Smooth muscle cell (in vitro differentiated cells): Measurements from ENCODE around the gene CENPX. TPM values are rescaled to one million over a fixed set of nuclear protein-coding genes. Genes with fewer than 3 reads are reported as not detected.

Experiments used
- DNase-seq: peaks from one replicate; lab custom pipeline; 2025; ENCODE audit not compliant: unreplicated experiment; lab: John Stamatoyannopoulos, UW
- H2AFZ ChIP-seq: fragments of 200-600 bp; sonication (generic); 2 replicates; pipeline ENCODE4 v1.6.0; 2016; ENCODE audit warnings: antibody characterized with exemption, low read depth, mild to moderate bottlenecking
- H3F3A ChIP-seq: fragments of 200-600 bp; sonication (generic); 2 replicates; pipeline ENCODE4 v1.6.0; 2017; ENCODE audit warnings: antibody characterized with exemption, low read depth
- H3K27ac ChIP-seq: fragments of 200-600 bp; sonication (generic); 2 replicates; pipeline ENCODE4 v1.5.1; 2016; ENCODE audit warnings: low read depth, mild to moderate bottlenecking
- H3K27me3 ChIP-seq: fragments of 200-600 bp; sonication (generic); 2 replicates; pipeline ENCODE4 v1.6.1; 2016; ENCODE audit warnings: low read depth, mild to moderate bottlenecking
- H3K36me3 ChIP-seq: fragments of 200-600 bp; sonication (generic); 2 replicates; pipeline ENCODE4 v1.5.1; 2016; ENCODE audit warnings: low read depth
- H3K4me1 ChIP-seq: fragments of 200-600 bp; sonication (generic); 2 replicates; pipeline ENCODE4 v1.5.1; 2016; ENCODE audit warnings: low read depth
- H3K4me2 ChIP-seq: fragments of 200-600 bp; sonication (generic); 2 replicates; pipeline ENCODE4 v1.6.0; 2016; ENCODE audit warnings: mild to moderate bottlenecking
- H3K4me3 ChIP-seq: fragments of 200-600 bp; sonication (generic); 2 replicates; pipeline ENCODE4 v1.5.1; 2016; ENCODE audit warnings: mild to moderate bottlenecking
- H3K79me2 ChIP-seq: fragments of 200-600 bp; sonication (generic); 2 replicates; pipeline ENCODE4 v1.6.0; 2016; ENCODE audit warnings: low read depth, mild to moderate bottlenecking
- H3K9ac ChIP-seq: fragments of 200-600 bp; sonication (generic); 2 replicates; pipeline ENCODE4 v1.6.0; 2016; ENCODE audit warnings: low read depth
- H3K9me3 ChIP-seq: fragments of 200-600 bp; sonication (generic); replicated peaks from 2 replicates; pipeline ENCODE4 v1.5.1; 2016; ENCODE audit warnings: low read depth
- H4K20me1 ChIP-seq: fragments of 200-600 bp; sonication (generic); 2 replicates; pipeline ENCODE4 v1.6.0; 2016; ENCODE audit warnings: low read depth
- WGBS: methylation state at CpG from one replicate; pipeline ENCODE4 v1.1.7; 2016; ENCODE audit warnings: low lambda C conversion rate; 5-methylcytosine and 5-hydroxymethylcytosine counted together
- polyA plus RNA-seq: library from polyadenylated mRNA; unstranded; fragments of >200 nt; fragmentation: Nextera tagmentation; extraction: Ambion mirVana; gene quantifications from 2 replicates; pipeline ENCODE4 v1.2.1, GENCODE V29; 2016
- total RNA-seq: library from RNA; depleted of rRNA; stranded (reverse); fragments of >200 nt; gene quantifications from 2 replicates; pipeline ENCODE4 v1.2.3, GENCODE V29; 2014
- TF ChIP-seq, protein P1 (sequence below): fragments of 200-600 bp; sonication (generic); IDR thresholded peaks from 2 replicates; pipeline ENCODE4 v1.5.1; 2017; ENCODE audit warnings: borderline replicate concordance, mild to moderate bottlenecking, antibody characterized with exemption; ENCODE audit not compliant: insufficient read depth, poor library complexity, severe bottlenecking

Gene CENPX
- total and polyA plus RNA-seq, 2 experiments from 2014 or later = 44.6 to 57.5 TPM

GRCh38 chr17:82035488-82035887 lies 12.8 kb upstream of the CENPX start:
- Histone ChIP-seq H3K4me1 (peaks cover 6% of the 10 kb centered on the region), H3K79me2 (no peaks in the 10 kb centered on the region), H3K27ac (no peak overlapping the region), H4K20me1 (no peaks in the 10 kb centered on the region), H3K4me2 (no peak overlapping the region), H3K9ac (no peak overlapping the region), H3K27me3 (no peaks in the 10 kb centered on the region), H3K4me3 (no peak overlapping the region), H3K9me3 (no peaks in the 10 kb centered on the region), H3K36me3 (no peaks in the 10 kb centered on the region), H2AFZ (no peak overlapping the region), H3F3A (peaks cover 6% of the 10 kb centered on the region)
- TF ChIP-seq, protein P1, sequence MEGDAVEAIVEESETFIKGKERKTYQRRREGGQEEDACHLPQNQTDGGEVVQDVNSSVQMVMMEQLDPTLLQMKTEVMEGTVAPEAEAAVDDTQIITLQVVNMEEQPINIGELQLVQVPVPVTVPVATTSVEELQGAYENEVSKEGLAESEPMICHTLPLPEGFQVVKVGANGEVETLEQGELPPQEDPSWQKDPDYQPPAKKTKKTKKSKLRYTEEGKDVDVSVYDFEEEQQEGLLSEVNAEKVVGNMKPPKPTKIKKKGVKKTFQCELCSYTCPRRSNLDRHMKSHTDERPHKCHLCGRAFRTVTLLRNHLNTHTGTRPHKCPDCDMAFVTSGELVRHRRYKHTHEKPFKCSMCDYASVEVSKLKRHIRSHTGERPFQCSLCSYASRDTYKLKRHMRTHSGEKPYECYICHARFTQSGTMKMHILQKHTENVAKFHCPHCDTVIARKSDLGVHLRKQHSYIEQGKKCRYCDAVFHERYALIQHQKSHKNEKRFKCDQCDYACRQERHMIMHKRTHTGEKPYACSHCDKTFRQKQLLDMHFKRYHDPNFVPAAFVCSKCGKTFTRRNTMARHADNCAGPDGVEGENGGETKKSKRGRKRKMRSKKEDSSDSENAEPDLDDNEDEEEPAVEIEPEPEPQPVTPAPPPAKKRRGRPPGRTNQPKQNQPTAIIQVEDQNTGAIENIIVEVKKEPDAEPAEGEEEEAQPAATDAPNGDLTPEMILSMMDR = no peak
- WGBS = 86% methylated on average over 8 of the region's 8 CpGs
- no peak for DNase-seq

DNA sequence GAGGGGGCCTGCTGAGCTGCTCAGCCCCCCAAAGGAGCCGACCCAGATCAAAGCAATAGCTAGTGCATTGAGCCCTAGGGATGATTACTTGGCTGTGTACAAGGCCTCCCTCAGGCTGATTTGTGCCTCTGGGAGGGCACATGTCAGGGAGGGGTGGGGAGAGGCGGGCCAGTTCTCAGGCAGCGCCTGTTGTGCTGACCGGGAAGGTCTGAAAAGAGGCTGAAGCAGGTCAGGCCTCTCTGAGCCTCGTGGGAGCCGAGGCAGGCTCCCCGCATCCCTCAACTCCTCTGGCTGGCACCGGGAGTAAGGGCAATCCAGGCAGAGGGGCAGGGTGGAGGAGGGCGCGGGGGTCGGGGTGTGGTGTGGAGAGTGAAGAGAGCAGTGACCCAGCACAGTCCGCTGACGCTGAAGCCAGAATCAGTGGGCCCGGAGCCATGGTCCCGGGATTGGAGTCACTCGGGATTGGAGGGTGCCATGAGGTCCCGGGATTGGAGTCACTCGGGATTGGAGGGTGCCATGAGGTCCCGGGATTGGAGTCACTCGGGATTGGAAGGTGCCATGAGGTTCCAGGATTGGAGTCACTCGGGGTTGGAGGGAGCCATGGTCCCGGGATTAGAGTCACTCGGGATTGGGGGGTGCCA lies 11.8 kb upstream of the CENPX start:
- Histone ChIP-seq H3K4me3 (no peak overlapping the region), H3K36me3 (no peaks in the 10 kb centered on the region), H3K9me3 (no peaks in the 10 kb centered on the region), H3F3A (peaks cover 6% of the 10 kb centered on the region), H3K9ac (no peak overlapping the region), H3K79me2 (no peaks in the 10 kb centered on the region), H3K4me1 (peaks cover 6% of the 10 kb centered on the region), H2AFZ (no peak overlapping the region), H4K20me1 (no peaks in the 10 kb centered on the region), H3K27ac (no peak overlapping the region), H3K4me2 (no peak overlapping the region), H3K27me3 (no peaks in the 10 kb centered on the region)
- TF ChIP-seq, protein P1 = no peak
- WGBS = 86% methylated on average over 23 of the region's 23 CpGs
- no peak for DNase-seq

- WGBS = 96% methylated on average over 31 of the region's 38 CpGs
- TF ChIP-seq, protein P1 = no peak
- Histone ChIP-seq H3K27me3 (no peaks in the 10 kb centered on the region), H3K4me2 (no peak overlapping the region), H3K4me1 (peaks cover 6% of the 10 kb centered on the region), H2AFZ (no peak overlapping the region), H3K27ac (no peak overlapping the region), H3K9me3 (no peaks in the 10 kb centered on the region), H3K36me3 (no peaks in the 10 kb centered on the region), H3F3A (peaks cover 6% of the 10 kb centered on the region), H3K9ac (no peak overlapping the region), H3K79me2 (no peaks in the 10 kb centered on the region), H3K4me3 (no peak overlapping the region), H4K20me1 (no peaks in the 10 kb centered on the region)
- DNase-seq = no peak
Observed at GRCh38 chr17:82033359-82034085, 10.8 kb upstream of the CENPX start.
